Measurements from ENCODE around the gene OCA2.
"Not testable (repeated sequence)": the region's sequence is repeated elsewhere in the genome, so short reads cannot be mapped to it uniquely, and the experiment has no call there.

The OCA2 gene

GRCh38 chr15:27870320-27870719 is 228.8 kb downstream of the OCA2 start:
- no peak for DNase-seq (ENCODE audit: low spot score)

GRCh38 chr15:27869697-27870281 is 229.3 kb downstream of the OCA2 start:
- no peak for DNase-seq (ENCODE audit: low spot score)

GRCh38 chr15:27868828-27869404 is 230.2 kb downstream of the OCA2 start:
- DNase-seq (ENCODE audit: low spot score): no peak

- DNase-seq (ENCODE audit: low spot score): no peak
Measured at GRCh38 chr15:27867861-27868260, 231.3 kb downstream of the OCA2 start.

- DNase-seq (ENCODE audit: low spot score): no peak
Measured at GRCh38 chr15:27866505-27867165, 232.5 kb downstream of the OCA2 start.

DNA sequence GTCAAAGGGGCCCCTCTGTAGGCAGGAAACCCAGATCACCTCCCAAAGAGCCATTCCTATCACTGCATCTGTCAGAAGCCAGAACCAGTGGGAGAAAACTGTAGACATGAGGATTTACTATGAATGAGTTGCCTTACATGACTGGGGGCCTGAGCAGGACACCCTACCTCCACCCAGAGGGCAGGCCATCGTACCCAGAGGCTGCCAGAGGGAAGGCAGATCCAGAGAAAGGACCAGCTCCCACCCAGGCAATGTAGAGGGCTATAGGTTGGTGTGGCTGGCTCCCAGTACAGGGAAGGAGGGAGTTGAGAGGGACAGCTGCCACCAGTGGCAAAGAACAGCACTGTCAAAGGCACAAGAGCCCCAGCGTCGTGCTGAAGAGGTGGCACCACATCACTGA is 233.2 kb downstream of the OCA2 start:
- no peak for DNase-seq (ENCODE audit: low spot score)

DNA sequence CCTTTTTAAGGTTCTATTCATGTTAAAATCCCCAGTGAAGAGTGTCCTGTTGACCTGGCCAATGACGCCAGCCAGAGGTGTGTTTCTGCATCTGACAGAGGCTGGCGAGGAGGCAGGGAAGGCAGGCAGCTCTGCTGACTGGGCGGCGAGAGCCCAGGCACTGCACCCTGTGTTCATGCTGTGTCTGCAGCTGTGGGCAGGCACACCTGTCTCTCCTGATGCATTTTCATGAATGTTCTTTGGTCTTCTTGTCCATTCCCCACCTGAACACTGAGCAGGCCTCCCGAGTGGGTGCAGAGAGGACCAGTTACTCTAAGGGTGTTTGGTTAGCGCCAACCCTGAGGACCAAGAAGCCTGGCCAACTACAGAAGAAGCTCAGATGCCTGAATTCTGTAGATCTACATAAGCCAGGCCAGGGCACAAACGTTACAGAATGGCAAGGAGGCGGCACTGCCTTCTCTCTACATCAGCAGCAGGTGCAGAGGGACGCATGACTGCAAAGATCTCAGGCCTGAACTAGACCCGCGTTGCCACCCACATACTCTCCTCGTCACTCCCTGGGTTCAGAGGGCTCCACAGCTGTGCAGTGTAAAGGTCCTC is 233.7 kb downstream of the OCA2 start:
- no peak for DNase-seq (ENCODE audit: low spot score)

GRCh38 chr15:27864719-27865118 is 234.4 kb downstream of the OCA2 start:
- DNase-seq (ENCODE audit: low spot score): no peak

GRCh38 chr15:27864086-27864485 is 235.0 kb downstream of the OCA2 start:
- DNase-seq (ENCODE audit: low spot score): no peak

DNA sequence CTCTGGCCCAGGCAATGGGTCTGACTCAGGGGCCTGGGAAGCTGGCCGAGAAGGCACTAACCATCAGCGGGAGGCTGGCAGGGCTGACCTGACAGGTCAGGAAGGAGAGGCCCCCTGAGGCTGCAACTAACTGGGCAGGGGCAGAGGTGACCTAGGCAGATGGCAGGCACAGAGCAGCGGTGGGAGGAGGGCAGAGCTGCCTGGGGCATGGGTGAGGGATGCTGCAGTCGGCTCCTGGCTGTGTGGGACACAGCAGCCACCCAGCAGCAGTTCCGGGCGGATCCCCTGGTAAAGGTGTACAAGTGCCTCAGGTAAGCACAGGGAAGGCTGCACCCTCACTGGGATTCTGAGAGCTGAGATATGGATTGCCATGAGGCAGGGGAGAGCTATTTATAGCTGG is 236.1 kb downstream of the OCA2 start:
- no peak for DNase-seq (ENCODE audit: low spot score)

DNA sequence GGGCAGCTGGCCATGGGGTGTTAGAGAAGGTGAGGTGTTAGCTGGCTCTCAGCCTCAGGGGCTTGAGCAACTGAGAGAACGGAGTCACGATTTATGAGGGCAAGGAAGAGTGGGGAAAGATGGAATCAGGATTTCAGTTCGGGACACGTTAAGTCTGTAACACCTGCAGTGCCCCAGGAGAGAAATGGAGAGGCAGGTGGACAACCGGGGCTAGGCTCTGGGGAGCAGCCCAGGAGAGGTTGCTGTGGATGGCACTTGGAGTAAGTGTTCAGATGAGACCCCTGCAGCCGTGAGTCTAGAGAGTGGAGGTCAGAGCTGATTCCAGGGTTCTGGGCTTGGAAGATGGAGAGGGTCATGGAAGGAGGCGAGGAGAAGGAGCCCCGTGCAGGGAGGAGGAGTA is 237.9 kb downstream of the OCA2 start:
- no peak for DNase-seq (ENCODE audit: low spot score)

GRCh38 chr15:27855137-27855536 is 244.0 kb downstream of the OCA2 start:
- DNase-seq (ENCODE audit: low spot score): no peak

DNA sequence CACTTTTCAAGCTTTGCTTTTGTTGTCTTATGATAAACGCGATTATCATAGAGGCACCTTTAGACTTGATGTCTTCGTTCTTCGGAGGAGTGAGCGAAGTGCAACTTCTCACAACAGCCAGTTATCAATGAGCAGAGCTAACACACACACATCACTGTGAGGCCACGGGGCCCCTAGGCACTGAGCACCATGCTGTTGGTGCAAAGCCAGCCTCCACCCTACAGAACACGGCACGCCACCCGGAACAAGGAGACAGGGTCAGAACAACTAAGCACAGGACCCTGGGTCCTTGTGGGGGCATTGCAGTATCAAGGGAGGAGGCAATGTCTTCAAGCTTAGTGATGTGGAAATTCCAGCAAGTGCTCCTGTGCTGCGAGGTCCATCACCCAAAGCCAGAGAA is 244.5 kb downstream of the OCA2 start:
- no peak for DNase-seq (ENCODE audit: low spot score)

GRCh38 chr15:27853624-27854455 is 245.3 kb downstream of the OCA2 start:
- DNase-seq (ENCODE audit: low spot score): no peak

DNA sequence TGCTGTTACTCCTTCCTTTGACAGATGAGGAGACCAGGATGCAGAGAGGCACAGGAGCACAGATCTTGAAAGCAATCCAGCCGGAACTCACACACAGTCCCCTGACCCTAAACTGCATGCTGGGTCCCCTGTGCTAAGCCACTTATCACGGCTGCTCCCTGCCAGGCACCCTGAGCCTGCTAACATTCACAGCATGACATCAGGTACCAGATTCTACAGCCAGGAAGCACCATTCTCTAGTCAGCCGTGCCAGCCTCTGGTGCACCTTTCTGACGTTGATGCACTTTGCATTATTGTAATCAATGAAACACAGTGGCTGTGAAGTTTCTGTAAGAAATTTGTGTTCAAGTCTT is 247.3 kb downstream of the OCA2 start:
- no peak for DNase-seq (ENCODE audit: low spot score)

DNA sequence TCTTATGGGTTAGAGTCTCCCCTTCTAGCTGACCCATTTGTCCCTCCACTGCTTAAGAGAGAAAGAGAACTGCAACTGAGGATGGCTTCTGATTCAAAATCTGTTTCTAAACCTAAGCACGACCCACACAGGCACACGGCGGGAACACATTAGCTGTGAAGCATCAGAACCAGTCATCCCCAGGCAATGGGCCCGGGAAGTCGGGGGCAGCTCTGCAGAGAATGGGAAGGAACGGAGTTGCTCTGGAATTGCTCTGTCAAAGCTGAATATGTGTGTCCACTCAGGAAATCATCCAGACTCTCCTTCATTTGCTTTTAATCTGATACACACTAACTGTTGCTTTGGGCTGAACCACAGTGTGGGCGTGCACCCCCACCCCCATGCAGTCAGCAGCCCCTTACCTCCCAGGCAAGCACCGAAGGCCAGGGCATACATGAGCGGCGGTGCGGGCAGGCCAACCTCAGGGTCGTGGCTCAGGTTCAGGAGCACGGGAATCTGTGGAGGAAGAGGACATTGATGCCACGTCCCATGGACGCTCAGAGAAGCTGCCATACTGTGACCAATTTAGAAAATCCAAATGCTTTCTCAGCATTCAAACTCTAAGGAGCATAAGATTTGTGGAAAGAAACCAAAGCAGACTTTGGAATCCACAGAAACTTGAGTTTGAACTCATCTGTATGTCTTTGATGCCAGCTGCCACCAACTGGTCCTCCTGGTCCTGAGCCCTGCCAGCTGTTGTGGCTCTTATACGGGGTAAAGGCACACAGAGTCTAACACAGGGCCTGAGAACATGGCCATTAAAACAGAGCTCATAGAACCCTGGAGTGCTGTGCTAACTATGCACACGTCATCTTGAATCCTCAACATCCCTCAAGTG is 247.9 kb downstream of the OCA2 start:
- no peak for DNase-seq (ENCODE audit: low spot score)

GRCh38 chr15:27850050-27850449 is 249.1 kb downstream of the OCA2 start:
- DNase-seq (ENCODE audit: low spot score): no peak

GRCh38 chr15:27848936-27849335 is 250.2 kb downstream of the OCA2 start:
- not testable (repeated sequence) for DNase-seq (ENCODE audit: low spot score)

- DNase-seq (ENCODE audit: low spot score): no peak
Measured at GRCh38 chr15:27847775-27848710, 251.1 kb downstream of the OCA2 start.

GRCh38 chr15:27846722-27847395 is 252.3 kb downstream of the OCA2 start:
- DNase-seq (ENCODE audit: low spot score): no peak
